Heart right ventricle (tissue), 16 donors: ENCODE measurements around the gene ADARB2. TPM values are rescaled to one million over a fixed set of nuclear protein-coding genes. Genes with fewer than 3 reads are reported as not detected.

Source experiments
- ATAC-seq, 8 donors: fragments of 200-7000 bp; cut with Tn5 transposase; one replicate each; pipeline ENCODE4 v1.9.1; 2020; ENCODE audit warnings: mild to moderate bottlenecking in 8 of 8, moderate library complexity in 8 of 8, moderate number of reproducible peaks in 1 of 8
- DNase-seq, 2 donors: peaks; one replicate each; pipeline ENCODE4 v3.0.0-alpha.2; 2020
- H3K27ac ChIP-seq, 10 donors: fragments of 200-600 bp; sonication (generic) in 2 of 10; one replicate each; pipeline versions ENCODE4 v1.5.0 to v1.8.0; 2020 to 2022; ENCODE audit warnings: mild to moderate bottlenecking in 3 of 10
- H3K27me3 ChIP-seq, 7 donors: fragments of 200-600 bp; one replicate each; pipeline ENCODE4 v1.8.0; 2021 to 2022; ENCODE audit warnings: mild to moderate bottlenecking in 2 of 7
- H3K36me3 ChIP-seq, 9 donors: fragments of 200-600 bp; sonication (generic) in 1 of 9; one replicate each; pipeline versions ENCODE4 v1.5.0 to v1.8.0; 2020 to 2022; ENCODE audit warnings: mild to moderate bottlenecking in 2 of 9
- H3K4me1 ChIP-seq, 9 donors: fragments of 200-600 bp; sonication (generic) in 1 of 9; one replicate each; pipeline versions ENCODE4 v1.5.0 to v1.8.0; 2020 to 2022; ENCODE audit warnings: mild to moderate bottlenecking in 4 of 9
- H3K4me3 ChIP-seq, 10 donors: fragments of 200-600 bp; sonication (generic) in 2 of 10; one replicate each; pipeline versions ENCODE4 v1.5.0 to v1.8.0; 2020 to 2022; ENCODE audit warnings: mild to moderate bottlenecking in 7 of 10, moderate library complexity in 2 of 10
- H3K9me3 ChIP-seq, 11 donors: fragments of 200-600 bp in 10 of 11; sonication (generic) in 2 of 11; one replicate each; pipeline versions ENCODE4 v1.5.0 to v1.8.0; 2013 to 2022; ENCODE audit warnings: mild to moderate bottlenecking in 2 of 11, control low read depth in 1 of 11, moderate library complexity in 1 of 11
- WGBS, 2 donors: extraction: QIAGEN DNeasy Blood & Tissue Kit; methylation state at CpG; one replicate each; pipeline ENCODE4 v1.1.7; 2013; ENCODE audit warnings: inconsistent platforms in 1 of 2; 5-methylcytosine and 5-hydroxymethylcytosine counted together
- intact Hi-C, 10 donors: fragments of 100-400 bp; cut with DNase I; formaldehyde crosslinking; loops; one replicate each; pipeline versions ENCODE4 v1.11.1 to v1.14.2; 2022
- polyA plus RNA-seq, 2 donors: library from polyadenylated mRNA; stranded (reverse); fragments of 200-250 nt; gene quantifications; one replicate each; pipeline ENCODE4 v1.2.3, GENCODE V29; 2013
- total RNA-seq, 10 donors: library from RNA; stranded (reverse); fragmentation: NEBNext Ultra II Directional in 3 of 10; extraction: Animal tissue kit (Norgen Biotek cat#: 25700) in 3 of 10; gene quantifications; one replicate each; pipeline versions ENCODE4 v1.2.1 to v1.2.4, GENCODE V29; 2021 to 2023
- TF ChIP-seq, protein P1 (sequence below), 9 donors: fragments of 200-600 bp; sonication (generic) in 2 of 9; IDR thresholded peaks; one replicate each; pipeline versions ENCODE4 v1.5.0 to v1.8.0; 2021 to 2022; ENCODE audit warnings: antibody characterized with exemption in 9 of 9, mild to moderate bottlenecking in 5 of 9, moderate library complexity in 1 of 9
- donor health status: Arrhythmogenic right ventricular cardiomyopathy.
- donor health status: ischemic (EF 13 %, LVEDD 7.1; RV severe dilation, severe dysfunction).
- donor health status: healthy with polysubstance abuse.
- donor health status: DM: no; HTN: yes; CAD: no.
- donor health status: DM: no; HTN: no; CAD: no.
- donor health status: ischemic (EF 25% LVEDD 6.9; RV normal size, moderate dysfunction).
- donor health status: ischemic (EF 25% LVEDD 5.7; RV mildly dilated, moderate dysfunction).
- donor health status: healthy.
- donor health status: DM: yes; HTN: yes; CAD: no.
- donor health status: Ischemic cardiomyopathy.
- donor health status: ischemic (EF 35%, LVEDD 5.7; RV mildly dilated, moderate dysfunction).
- donor health status: nonischemic (EF 11% LVEDD 7.7; RV severe dilation, severe dysfunction).
- donor health status: DM: yes; HTN: yes; CAD: no.
- donor health status: PGD.
- donor health status: ischemic (EF 29% LVEDD 5.4; RV normal size, mild dysfunction).
- donor health status: nonischemic (EF 23%, LVEDD 6.1; RV moderate dilation, normal function).

ADARB2 gene
- total and polyA plus RNA-seq, 12 donors = 0.08 to 0.47 (median 0.17) TPM; not detected in 2

GRCh38 chr10:1659221-1659791 is 78.0 kb downstream of the ADARB2 start:
- intact Hi-C loops = no loop called here
- TF ChIP-seq, protein P1, sequence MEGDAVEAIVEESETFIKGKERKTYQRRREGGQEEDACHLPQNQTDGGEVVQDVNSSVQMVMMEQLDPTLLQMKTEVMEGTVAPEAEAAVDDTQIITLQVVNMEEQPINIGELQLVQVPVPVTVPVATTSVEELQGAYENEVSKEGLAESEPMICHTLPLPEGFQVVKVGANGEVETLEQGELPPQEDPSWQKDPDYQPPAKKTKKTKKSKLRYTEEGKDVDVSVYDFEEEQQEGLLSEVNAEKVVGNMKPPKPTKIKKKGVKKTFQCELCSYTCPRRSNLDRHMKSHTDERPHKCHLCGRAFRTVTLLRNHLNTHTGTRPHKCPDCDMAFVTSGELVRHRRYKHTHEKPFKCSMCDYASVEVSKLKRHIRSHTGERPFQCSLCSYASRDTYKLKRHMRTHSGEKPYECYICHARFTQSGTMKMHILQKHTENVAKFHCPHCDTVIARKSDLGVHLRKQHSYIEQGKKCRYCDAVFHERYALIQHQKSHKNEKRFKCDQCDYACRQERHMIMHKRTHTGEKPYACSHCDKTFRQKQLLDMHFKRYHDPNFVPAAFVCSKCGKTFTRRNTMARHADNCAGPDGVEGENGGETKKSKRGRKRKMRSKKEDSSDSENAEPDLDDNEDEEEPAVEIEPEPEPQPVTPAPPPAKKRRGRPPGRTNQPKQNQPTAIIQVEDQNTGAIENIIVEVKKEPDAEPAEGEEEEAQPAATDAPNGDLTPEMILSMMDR (IDR thresholded peaks at IDR 0.05) = no peak
- Histone ChIP-seq H3K27me3 (peaks cover 0 to 14% (median 0%) of the 10 kb centered on the region in 7 donors), H3K4me1 (no peaks in the 10 kb centered on the region), H3K9me3 (no peaks in the 10 kb centered on the region), H3K36me3 (no peaks in the 10 kb centered on the region), H3K27ac (no peak overlapping the region), H3K4me3 (no peak overlapping the region)
- ATAC-seq (no peak), DNase-seq (no peak)
- 80 to 84% methylated on average over 21 of the region's 21 CpGs for WGBS, 2 donors

- intact Hi-C loops = no loop called here
- Histone ChIP-seq H3K4me3 (no peak overlapping the region), H3K4me1 (no peaks in the 10 kb centered on the region), H3K9me3 (no peaks in the 10 kb centered on the region), H3K27ac (no peak overlapping the region), H3K27me3 (peaks cover 0 to 21% (median 0%) of the 10 kb centered on the region in 7 donors), H3K36me3 (no peaks in the 10 kb centered on the region)
- DNase-seq = no peak
- ATAC-seq = no peak
- 68 to 75% methylated on average over 6 of the region's 6 CpGs for WGBS, 2 donors
- TF ChIP-seq, protein P1 (IDR thresholded peaks at IDR 0.05) = no peak
Observed at GRCh38 chr10:1658658-1659057, 78.7 kb downstream of the ADARB2 start.

DNA sequence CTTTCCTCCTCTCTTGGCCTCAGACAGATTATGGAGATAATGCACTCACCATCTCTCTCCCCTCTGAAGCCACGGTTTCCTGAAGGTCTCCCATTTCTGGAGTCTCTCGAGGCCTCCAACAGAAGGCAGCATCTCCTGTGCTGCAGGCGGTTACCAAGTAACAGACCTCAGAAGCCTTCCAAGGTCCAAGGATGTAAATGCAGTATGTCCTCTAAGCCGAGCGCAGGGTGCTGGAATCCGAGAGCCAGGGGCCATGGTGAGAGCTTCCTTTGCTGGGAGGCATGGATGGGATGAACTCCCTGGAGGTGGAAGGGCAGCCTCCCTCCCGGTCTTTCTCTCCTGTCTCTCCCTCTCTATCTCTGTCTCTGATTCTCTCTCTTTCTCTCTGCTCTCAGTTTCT is 79.8 kb downstream of the ADARB2 start:
- H3K4me3 ChIP-seq = no peak overlapping the region
- no peak overlapping the region for H3K27ac ChIP-seq
- ATAC-seq (no peak), DNase-seq (no peak)
- peaks cover 0 to 21% (median 6%) of the 10 kb centered on the region in 7 donors for H3K27me3 ChIP-seq
- 43 to 49% methylated on average over 7 of the region's 7 CpGs for WGBS, 2 donors
- H3K36me3 ChIP-seq = no peaks in the 10 kb centered on the region
- intact Hi-C loops = no loop called here
- TF ChIP-seq, protein P1 (IDR thresholded peaks at IDR 0.05) = no peak
- no peaks in the 10 kb centered on the region for H3K9me3 ChIP-seq
- no peaks in the 10 kb centered on the region for H3K4me1 ChIP-seq

GRCh38 chr10:1655367-1655766 is 82.0 kb downstream of the ADARB2 start:
- H3K36me3 ChIP-seq = no peaks in the 10 kb centered on the region
- no peak for ATAC-seq
- H3K27me3 ChIP-seq = peaks cover 0 to 21% (median 6%) of the 10 kb centered on the region in 7 donors
- DNase-seq = no peak
- no peaks in the 10 kb centered on the region for H3K9me3 ChIP-seq
- no peak overlapping the region for H3K27ac ChIP-seq
- intact Hi-C loops = no loop called here
- H3K4me1 ChIP-seq = no peaks in the 10 kb centered on the region
- TF ChIP-seq, protein P1 (IDR thresholded peaks at IDR 0.05) = no peak
- 84 to 87% methylated on average over 3 of the region's 3 CpGs for WGBS, 2 donors
- no peak overlapping the region for H3K4me3 ChIP-seq
